Right lung (tissue), 5 donors: ENCODE measurements around the gene ITPKA. TPM values are rescaled to one million over a fixed set of nuclear protein-coding genes. Genes with fewer than 3 reads are reported as not detected.

Source experiments
- DNase-seq, 2 donors: peaks; one replicate each; pipeline ENCODE4 v3.0.0-alpha.2; 2013
- polyA plus RNA-seq, 5 donors: library from polyadenylated mRNA; unstranded; fragments of 120-200 nt; gene quantifications; one replicate each; pipeline versions ENCODE4 v1.2.1 to v1.2.3, GENCODE V29; 2013; ENCODE audit warnings: inconsistent platforms in 1 of 5, low replicate concordance in 1 of 5; ENCODE audit not compliant: insufficient read length in 5 of 5, insufficient read depth in 1 of 5

Gene ITPKA
- polyA plus RNA-seq, 5 donors, result 1.0 to 1.6 (median 1.3) TPM

DNA sequence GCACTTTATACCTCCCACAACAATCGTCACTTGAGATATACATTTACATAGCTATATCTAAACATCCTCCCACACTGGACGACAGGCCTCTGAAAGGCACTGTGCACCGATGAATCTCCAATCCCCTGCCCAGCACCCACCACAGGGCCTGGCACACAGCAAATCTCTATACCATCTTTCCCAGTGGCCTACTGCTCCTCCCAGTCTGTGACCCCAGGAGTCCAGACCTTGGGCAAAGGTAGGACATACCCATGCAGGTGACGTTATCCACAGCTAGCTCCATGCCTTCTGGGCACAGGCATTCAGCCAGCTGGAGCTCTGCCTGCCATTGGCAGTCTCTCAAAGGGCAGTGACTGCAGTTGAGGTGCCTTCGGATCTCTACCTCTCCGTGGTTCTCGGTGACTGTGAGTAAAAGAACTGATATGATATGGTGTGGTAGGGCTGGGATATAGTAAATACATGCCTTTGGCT lies 14.2 kb downstream of the ITPKA start:
- no peak for DNase-seq

DNA sequence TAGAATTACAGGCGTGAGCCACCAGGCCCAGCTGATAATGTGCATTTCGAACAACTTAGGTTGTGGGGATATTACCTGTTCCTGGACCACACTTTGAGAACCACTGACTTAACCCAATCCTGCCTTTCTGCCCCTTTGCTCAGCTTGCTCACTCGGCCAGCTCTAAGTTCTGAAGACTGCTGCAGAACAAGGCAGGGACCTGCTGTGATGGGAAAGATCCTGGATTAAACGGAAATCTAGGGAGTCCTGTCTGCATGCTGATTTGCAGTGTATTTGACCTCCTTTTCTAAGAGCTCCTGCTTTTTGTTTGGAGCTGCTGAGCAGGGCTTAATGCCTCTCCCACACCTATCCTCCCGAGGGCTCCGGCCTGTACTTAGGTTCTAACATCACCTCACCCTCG lies 17.1 kb downstream of the ITPKA start:
- no peak for DNase-seq

DNA sequence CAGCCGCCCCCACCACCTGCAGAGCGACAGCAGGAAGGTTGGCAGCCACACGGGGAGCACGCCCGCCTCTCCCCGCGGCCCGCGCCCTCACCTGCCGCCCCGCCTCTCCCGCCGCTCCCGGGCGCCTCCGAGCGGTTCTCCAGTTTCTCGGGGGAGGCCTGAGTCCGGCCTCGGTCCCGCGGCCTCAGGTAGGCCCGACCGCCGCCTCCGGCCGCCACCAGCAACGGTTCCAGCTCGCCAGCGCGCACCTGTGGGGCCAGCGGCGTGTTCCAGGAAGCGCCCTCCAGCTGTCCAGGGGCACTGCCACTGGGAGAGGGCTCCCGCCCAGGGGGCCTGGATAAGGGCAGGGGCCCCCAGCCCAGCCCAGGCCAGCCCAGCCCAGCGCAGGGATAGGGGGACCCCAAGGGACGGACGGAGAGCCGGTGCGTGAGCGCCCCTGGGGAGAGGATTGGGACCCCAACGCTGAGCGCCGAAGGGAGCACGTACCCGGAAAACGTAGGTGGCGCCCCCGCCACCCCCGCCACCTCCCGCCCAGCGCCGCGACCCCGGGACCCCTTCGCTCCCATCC lies 17.7 kb downstream of the ITPKA start:
- no peak for DNase-seq

DNA sequence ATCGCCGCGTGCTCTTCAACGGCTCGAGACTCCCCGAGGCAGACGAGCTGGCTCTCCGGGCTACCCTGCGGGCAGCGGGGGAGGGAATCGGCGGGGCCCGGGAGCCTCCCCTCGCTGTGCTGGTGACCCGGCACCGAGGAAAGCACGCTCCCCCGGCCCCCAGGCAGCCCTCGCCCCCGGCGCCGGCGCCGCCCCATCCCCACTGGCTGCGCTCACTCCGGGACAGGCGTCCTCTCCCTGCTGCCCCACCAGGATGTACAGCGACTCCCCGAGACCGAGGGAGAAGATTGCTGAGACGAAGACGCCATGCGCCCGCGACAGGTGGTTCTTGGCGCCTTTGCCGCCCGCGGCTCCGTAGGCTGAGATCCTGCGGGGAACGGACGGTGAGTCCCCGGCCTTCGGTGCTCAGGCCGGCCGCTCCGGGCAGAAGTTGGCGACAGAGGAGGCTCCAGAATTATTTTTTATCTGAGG lies 18.3 kb downstream of the ITPKA start:
- DNase-seq, result no peak

DNA sequence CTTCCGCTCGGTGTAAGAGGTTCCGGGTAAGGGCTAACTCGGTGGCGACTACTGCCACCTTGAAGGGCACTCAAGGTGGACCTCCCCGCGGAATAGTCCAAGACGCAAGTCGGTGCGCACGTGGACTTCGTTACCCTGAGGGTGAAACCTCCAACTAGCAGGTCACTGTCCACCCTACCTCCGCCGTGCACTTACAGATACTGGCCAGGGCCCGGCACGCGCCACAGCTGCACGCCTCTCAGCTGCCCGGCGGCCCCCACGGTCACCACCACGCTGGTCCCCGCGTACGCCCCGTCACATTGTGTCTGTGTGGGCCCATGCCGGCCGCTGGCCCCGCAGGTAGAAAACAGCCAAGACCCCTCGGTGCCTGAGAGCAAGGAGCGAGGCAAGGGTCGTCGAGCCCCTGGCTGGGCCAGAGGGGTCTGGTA lies 18.9 kb downstream of the ITPKA start:
- DNase-seq, result no peak

DNA sequence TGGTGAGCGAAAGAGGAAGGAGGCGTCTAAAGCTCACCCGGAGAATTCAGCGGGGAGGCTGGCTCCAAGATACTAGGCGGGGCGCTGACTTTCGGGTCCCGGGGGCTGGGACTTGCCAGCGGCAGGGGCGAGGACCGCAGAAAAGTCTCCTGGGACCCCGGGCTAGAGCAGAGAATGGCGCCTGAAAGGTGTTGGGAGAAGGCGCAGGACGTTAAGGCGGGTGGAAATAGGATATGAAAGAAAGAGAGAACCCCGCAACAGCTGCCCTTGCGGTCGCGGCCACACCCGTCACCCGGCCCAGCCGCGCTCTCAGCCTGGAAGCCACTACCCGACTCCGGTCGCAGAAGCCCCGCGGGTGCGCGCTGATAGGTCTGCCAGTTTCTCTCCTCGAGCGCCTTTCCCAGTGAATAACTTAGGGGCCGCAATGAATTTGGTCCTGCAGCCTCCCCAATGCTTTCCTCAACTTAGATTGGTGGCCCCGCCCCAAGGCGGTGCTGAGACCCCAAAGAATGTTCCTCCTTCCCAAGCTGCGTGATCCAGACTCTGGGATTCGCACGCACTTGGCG lies 19.3 kb downstream of the ITPKA start:
- DNase-seq, result no peak

DNA sequence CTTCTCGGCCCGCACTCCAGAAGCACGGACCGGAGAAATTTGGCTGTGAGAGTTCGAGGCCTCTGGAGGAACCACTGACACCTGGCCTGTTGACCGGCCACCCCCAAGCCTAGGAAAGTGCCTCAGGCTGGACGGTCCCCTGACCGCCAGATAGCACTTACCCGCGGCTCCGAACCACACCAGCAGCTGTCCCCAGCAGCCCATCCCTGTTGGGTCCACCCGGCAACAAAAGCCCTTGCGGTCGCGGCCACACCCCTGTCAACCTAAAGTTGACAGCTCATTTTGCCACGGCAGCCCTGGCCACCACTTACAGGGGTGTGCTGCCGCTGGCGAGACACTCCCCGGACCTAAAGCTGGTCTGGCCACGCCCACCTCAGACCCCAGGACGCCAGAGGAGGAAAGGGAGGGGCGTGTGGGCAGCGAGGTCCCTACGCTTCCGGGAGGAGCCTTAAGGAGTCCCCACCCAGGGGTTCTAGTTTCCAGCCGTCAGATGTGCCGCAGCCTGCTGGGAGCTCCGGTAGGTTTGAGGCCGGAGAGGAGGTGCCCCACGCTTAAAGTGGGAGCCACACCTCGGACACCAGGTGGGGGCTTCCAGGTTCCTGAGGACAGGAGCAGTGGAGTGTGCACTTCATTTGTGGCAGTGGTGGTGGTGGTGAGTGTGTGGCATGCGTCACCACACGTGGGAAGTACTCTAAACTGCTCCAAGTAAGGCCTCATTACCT lies 20.0 kb downstream of the ITPKA start, which contains the start of gene LTK:
TSS of gene LTK (minus strand) at position 322 of the 722 bp plus-strand sequence. CDS start at position 204, 118 bp downstream.
- DNase-seq, result peak in 1 of 2 donors; percentile 46

DNA sequence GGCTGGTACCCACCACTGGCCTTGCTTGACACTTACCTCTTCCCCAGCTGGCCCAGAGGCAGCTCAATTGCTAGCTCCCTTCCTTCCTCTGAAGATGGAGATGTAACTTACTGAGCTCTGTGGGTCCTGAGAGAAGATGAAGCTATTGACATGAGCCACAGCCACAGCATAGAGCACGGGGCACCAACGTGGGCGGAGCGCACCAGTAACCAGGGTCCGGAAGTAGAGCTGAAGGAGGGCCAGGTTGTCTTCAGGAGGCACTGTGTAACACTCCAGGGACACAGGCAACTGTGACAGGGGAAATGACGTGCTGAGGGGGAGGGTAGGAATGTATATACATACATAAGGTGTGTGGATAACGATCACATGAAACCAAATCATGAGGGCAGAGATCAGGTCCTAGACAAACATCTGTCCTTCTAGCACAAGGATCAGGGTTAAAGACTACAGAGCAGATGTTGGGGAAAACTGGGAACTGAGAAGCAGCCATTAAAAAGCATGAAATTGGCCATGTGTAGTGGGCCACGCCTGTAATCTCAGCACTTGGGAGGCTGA lies 24.3 kb downstream of the ITPKA start:
- no peak for DNase-seq

DNA sequence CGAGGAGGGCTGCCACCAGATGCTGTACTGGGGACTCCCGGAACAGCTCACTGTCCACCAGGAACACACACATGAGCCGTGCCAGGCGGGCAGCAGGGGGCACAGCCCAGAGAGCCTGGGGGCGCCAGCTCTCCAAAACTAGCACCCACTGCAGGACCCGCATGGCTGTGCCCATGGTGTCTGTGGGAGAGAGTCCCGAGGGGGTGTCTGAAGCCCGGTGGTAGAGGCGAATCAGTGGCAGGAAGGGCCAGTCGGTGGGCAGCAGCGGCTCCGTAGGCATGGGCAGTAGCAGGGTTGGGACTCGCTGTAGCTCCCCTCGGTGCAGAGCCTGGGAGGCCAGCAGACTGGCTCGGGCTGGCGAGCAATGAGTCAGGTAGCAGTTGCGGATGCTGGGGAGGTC lies 27.0 kb downstream of the ITPKA start:
- DNase-seq, result no peak

DNA sequence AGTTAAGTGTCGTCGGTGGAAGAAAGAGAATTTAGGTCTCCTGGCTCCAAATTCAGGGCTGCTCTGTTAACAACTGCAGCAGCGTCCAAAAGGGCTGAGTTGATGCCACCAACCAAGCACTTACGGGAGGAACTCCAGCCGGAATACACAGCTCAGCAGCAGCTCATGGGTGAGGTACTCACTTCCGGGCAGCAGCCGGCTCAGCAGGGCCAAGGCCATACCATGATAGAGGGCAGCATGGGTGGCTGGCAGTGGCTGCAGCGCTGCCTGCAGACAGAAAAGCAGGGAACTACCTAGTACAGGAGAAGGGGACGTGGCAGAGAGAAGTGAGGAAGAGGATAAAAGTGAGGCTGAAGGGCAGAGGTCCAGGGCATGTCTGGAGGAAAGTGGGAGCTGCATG lies 27.9 kb downstream of the ITPKA start:
- no peak for DNase-seq

DNA sequence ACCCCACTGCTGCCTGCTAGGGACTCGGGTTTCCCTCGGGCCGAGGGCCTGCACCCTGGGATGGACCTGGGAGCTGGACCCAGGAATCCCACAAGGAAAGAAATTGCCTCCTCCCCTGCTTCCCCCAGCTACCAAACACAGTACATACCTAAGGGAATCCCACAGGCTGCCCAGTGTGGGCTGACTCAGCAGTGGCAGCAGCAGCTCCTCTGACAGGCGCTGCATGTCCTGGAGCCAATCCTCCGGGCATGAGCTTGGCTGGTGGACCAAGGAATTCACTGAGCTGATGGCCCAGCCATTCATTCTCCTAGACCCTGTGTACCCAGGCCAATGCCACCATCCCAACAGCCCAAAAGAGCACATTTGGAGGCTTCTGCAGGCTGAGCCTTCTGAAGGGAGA lies 29.4 kb downstream of the ITPKA start:
- no peak for DNase-seq

DNA sequence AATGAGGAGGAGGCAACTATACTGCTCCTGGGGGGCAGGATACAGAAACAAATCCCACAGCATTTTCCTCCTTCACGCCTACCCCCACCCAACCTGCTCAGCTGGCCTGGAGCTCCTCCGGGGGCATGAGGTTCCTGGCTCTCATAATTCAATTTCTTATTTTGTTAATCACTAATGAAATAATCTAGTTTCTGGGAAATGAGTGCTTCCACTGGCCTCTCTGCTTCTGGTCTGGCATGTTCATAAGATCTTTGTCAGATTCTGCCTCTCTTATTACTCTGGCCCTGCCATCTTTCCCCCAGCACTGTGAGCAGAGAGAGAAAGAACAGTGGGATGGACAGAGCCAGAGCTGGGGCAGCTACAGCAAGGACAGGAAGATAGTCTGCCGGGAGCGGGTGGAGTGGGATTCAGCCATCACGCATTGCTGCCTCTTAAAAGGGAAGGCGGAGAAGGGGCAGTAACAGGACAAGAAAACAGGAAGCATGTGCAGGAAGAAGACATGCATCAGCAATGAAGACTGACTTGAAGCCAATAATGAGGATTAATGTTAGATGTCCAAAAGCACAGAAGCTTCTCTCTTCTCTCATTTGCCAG lies 36.8 kb downstream of the ITPKA start:
- DNase-seq, result no peak

DNA sequence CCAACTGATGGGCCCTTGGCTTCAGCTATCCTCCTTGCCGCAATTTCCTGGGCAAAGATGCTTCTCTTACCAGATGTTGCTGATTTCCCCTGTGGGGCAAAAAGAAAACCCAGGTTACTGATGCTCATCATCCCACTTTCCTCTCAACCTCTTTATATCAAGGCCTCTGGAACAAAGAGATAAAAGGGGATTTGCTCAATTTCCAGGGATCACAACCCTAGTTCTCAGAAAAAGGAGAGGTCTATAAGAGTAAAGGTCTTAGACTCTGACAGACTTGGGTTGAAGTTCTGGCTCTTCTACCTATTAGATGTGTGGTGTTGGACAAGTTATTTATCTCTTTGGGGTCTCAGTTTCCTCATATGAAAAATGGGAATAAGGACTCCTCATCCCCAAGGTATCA lies 41.9 kb downstream of the ITPKA start:
- DNase-seq, result no peak

DNA sequence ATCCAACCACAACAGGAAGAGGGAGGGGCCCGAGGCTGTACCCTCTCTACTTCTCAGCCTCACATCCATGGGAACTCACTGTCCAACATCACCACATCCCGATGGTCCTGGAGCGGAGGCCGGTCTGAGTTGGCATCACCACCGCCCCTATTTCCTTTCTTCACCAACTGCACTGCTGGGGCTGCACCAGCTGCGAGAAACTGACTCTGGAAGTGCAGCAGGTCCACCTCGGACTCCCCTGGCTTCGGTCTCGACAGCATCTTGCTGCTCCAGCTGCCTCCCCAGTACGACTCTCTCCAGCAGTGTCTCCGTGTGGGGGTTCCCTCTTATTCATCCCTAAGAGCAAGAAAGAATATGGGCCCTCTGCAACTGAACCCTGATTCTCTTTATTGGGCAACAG lies 43.2 kb downstream of the ITPKA start:
- DNase-seq, result no peak

DNA sequence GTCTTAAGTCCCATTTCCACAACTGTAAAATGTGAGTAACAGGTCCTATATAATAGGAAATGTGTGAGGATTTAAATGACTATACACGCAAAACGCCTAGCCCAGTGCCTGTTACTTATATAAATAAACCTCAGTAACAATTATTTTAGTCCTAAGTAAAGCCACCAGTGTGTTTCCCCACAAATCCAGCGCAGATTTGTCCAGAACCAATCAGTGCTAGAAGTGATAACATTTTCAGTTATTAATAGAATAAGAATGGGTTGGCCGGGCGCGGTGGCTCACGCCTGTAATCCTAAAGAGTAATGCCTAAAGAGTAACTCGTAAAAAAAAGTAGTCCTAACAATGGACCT lies 49.8 kb downstream of the ITPKA start:
- DNase-seq, result no peak

DNA sequence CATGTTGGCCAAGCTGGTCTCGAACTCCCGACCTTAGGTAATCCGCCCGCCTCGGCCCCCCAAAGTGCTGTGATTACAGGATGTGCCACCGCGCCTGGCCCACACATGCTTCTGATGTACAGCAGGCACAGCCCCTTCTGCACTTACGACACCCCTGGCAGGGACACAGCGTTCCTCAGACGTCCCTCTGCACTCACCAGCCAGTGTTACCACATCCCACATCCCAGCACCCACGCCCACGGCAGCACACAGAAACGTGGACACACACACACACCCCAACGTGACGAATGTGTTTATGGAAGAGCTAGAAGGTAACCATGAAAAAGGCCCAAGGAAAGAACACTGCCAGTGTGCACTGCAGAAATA lies 51.0 kb downstream of the ITPKA start:
- no peak for DNase-seq

DNA sequence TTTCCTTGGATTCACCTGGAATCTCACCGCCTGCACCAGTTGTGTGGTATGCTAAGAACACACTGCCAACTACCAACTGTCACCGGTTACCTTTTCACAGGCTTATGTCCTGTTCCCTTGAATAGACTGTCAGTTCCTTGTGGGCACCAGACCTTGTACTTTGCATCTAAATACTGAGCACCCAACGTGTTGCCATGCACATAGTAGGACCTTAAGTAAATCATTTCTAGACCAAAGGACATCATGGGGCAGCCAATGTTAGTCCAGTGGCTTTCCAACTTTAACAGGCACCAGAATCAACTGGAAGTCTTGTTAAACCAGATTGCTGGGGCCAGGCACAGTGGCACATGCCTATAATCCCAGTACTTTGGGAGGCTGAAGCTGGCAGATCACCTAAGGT lies 51.5 kb downstream of the ITPKA start:
- no peak for DNase-seq

DNA sequence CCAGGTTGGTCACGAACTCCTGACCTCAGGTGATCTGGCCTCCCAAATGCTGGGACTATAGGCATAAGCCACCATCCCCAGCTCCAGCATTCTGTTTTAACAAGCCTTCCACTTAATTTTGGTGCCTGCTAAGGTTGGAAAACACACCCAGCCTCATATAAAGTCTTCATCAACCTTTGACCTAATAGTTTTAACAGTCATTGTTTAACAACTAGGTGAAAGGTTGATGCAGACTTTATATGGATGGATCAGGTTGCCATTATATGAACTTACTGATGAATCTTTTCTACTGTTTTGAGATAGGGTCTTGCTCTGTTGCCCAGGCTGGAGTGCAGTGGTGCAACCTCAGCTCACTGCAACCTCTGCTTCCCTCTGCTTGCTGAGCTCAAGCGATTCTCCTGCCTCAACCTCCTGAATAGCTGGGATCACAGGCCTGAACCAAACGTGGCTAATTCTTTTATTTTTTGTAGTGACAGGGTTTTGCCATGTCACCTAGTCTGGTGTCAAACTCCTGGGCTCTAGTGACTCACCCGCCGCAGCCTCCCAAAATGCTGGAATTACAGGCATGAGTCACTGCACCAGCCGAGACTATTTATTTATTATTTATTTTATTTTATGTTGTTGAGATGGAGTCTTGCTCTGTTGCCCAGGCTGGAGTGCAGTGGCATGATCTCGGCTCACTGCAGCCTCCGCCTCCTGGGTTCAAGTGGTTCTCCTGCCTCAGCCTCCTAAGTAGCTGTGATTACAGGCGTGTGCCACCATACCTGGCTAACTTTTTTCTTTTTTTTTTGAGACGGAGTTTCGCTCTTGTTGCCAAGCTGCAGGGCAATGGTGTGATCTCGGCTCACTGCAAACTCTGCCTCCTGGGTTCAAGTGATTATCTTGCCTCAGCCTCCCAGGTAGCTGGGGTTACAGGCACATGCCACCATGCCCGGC lies 53.4 kb downstream of the ITPKA start:
- DNase-seq, result no peak

DNA sequence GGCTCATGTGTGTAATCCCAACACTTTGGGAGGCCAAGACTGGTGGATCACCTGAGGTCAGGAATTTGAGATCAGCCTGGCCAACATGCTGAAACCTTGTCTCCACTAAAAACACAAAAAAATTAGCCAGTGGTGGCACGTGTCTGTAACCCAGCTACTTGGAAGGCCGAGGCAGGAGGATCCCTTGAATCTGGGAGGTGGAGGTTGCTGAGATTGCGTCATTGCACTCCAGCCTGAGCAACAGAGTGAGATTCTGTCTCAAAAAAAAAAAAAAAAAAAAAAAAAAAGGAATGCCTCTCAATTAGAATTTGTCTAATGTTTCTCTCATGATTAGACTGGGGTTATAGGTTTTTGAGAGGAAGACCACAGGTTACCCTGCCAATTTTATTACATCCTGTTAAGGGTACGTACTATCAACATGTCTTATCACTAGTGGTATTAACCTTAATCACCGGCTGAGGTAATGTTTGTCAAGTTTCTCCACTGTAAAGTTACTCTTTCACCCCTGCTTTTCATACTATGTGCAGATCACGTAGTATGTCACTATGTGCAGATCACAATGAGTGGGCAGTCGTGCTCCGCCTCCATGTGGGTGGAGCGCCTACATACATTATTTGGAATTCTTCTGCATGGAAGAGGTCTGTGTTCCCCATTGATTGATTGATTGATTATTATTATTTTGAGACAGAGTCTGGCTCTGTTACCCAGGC lies 56.5 kb downstream of the ITPKA start:
- no peak for DNase-seq
